WERI-Rb-1 (cell line): ENCODE measurements around the gene MRC1.

ENCODE experiments used
- DNase-seq: peaks from one replicate; pipeline ENCODE4 v3.0.0-alpha.2; 2020
- H3K27ac ChIP-seq: fragments of 250-450 bp; sonication (Bioruptor Pico); 2 replicates; pipeline ENCODE4 v1.5.1; 2020; ENCODE audit warnings: mild to moderate bottlenecking, moderate library complexity
- H3K27me3 ChIP-seq: fragments of 250-450 bp; sonication (Bioruptor Pico); 2 replicates; pipeline ENCODE4 v1.5.1; 2021; ENCODE audit warnings: mild to moderate bottlenecking, low read depth, moderate library complexity; ENCODE audit not compliant: insufficient read depth, severe bottlenecking
- H3K36me3 ChIP-seq: fragments of 250-450 bp; sonication (Bioruptor Pico); 2 replicates; pipeline ENCODE4 v1.5.1; 2020; ENCODE audit warnings: mild to moderate bottlenecking, moderate library complexity
- H3K4me3 ChIP-seq: 2 replicates; pipeline ENCODE4 v1.5.1; 2011; ENCODE audit warnings: low read depth, mild to moderate bottlenecking, control low read depth, low read length
- H3K9me3 ChIP-seq: fragments of 250-450 bp; sonication (Bioruptor Pico); 2 replicates; pipeline ENCODE4 v1.5.1; 2021; ENCODE audit warnings: mild to moderate bottlenecking, moderate library complexity; ENCODE audit not compliant: severe bottlenecking
- CTCF ChIP-seq: IDR thresholded peaks from 2 replicates; pipeline ENCODE4 v1.5.1; 2011; ENCODE audit warnings: low read depth, mild to moderate bottlenecking, control low read depth, inconsistent platforms, low read length

The MRC1 gene

DNA sequence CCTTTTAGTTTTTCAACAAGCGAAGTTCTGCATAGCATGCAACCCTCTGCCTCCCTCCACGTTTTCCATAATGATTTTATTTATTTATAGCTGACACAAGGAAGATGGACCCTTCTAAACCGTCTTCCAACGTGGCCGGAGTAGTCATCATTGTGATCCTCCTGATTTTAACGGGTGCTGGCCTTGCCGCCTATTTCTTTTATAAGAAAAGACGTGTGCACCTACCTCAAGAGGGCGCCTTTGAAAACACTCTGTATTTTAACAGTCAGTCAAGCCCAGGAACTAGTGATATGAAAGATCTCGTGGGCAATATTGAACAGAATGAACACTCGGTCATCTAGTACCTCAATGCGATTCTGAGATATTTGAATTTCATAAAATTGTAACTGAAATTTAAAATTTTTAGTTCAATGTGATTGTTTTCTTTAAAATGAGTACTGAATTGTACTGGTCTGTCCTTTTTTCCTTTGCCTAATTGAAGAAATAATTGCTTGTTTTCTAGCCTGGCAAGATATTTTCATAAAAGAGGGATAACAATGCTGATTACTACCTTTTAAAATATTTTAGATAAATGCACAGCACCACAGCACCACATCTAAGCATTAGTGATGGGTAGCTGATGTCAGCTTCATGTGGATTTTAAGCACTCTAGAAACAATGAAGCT is 101.1 kb downstream of the MRC1 start:
- Histone ChIP-seq H3K27me3 (no peaks in the 10 kb centered on the region), H3K4me3 (no peak overlapping the region), H3K9me3 (no peaks in the 10 kb centered on the region), H3K27ac (peak overlapping the region; percentile 59), H3K36me3 (no peaks in the 10 kb centered on the region)
- peak; percentile 59 for DNase-seq
- TF ChIP-seq CTCF = peak; percentile 43

GRCh38 chr10:17912754-17913153 is 103.6 kb downstream of the MRC1 start:
- H3K9me3 ChIP-seq = no peaks in the 10 kb centered on the region
- H3K4me3 ChIP-seq = no peak overlapping the region
- H3K27ac ChIP-seq = no peak overlapping the region
- DNase-seq = no peak
- H3K36me3 ChIP-seq = no peaks in the 10 kb centered on the region
- H3K27me3 ChIP-seq = no peaks in the 10 kb centered on the region
- TF ChIP-seq CTCF = no peak

GRCh38 chr10:17913604-17914003 is 104.5 kb downstream of the MRC1 start:
- Histone ChIP-seq H3K9me3 (no peaks in the 10 kb centered on the region), H3K27me3 (no peaks in the 10 kb centered on the region), H3K4me3 (no peak overlapping the region), H3K36me3 (no peaks in the 10 kb centered on the region), H3K27ac (no peak overlapping the region)
- no peak for DNase-seq
- TF ChIP-seq CTCF = no peak

DNA sequence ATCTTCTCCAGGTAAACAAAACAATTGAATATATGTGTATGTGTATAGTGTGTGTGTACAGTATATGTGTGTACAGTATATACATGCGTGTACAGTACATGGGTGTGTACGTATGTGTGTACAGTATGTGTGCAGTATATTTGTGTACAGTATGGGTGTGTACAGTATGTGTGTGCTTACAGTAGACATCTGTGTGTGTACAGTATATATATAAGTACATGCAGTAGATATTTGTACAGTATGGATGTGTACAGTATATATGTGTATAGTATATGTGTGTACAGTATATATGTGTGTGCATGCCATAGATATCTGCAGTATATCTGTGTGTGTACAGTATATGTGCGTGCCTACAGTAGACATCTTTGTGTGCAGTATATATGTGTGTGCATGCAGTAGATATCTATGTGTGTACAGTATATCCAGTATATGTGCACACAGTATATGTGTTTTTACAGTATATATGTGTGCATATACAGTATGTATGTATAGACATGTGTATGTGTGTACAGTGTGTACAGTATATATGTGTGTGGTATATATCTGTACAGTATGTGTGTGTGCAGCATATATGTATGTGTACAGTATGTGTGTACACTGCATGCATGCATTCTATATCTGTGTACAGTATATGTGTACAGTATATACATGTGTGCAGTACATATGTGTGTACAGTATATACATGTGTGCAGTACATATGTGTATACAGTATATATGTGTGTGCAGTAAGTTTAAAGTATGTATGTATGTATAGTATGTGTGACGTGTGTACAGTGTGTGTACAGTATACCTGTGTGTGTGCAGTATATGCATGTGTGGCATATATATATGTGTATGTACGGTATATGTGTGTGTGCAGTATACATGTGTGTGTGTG is 105.3 kb downstream of the MRC1 start:
- Histone ChIP-seq H3K27me3 (no peaks in the 10 kb centered on the region), H3K27ac (no peak overlapping the region), H3K4me3 (no peak overlapping the region), H3K36me3 (no peaks in the 10 kb centered on the region), H3K9me3 (no peaks in the 10 kb centered on the region)
- no peak for DNase-seq
- TF ChIP-seq CTCF = no peak

DNA sequence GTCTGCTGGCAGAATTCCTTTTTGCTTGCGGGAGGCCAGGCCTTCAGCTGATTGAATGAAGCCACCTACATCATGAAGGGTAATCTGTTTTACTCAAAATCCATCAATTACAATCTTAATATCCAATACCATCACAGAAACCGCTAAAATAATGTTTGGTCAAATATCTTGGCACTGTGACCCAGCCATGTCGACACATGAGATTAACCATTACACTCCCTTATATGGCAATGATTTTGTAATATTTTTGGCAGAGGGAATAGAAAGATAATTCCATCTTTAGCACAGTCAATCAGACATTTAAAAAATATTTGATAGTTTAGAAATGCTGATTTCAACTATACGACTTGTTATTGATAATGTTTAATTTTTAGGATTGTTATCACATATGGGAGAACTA is 106.0 kb downstream of the MRC1 start:
- Histone ChIP-seq H3K9me3 (no peaks in the 10 kb centered on the region), H3K27me3 (no peaks in the 10 kb centered on the region), H3K4me3 (no peak overlapping the region), H3K27ac (no peak overlapping the region), H3K36me3 (no peaks in the 10 kb centered on the region)
- no peak for DNase-seq
- no peak for TF ChIP-seq CTCF
